PFSK-1 (cell line): Measurements from ENCODE around the gene RAPGEF5.

Experiments used
- FOXP2 ChIP-seq: optimal IDR thresholded peaks from 2 replicates; pipeline ENCODE3; 2011; ENCODE audit warnings: borderline replicate concordance, control low read depth, inconsistent platforms; ENCODE audit not compliant: insufficient read depth; ENCODE audit errors: extremely low read length, extremely low read depth
- POLR2AphosphoS5 ChIP-seq: IDR thresholded peaks from 2 replicates; pipeline ENCODE4 v1.6.1; 2012; ENCODE audit warnings: low read depth, mild to moderate bottlenecking, control low read depth, low read length, moderate library complexity
- SIN3A ChIP-seq: IDR thresholded peaks from 2 replicates; pipeline ENCODE4 v1.6.1; 2012; ENCODE audit warnings: mild to moderate bottlenecking, low read length, moderate library complexity, borderline replicate concordance; ENCODE audit not compliant: insufficient read depth
- TAF1 ChIP-seq: IDR thresholded peaks from 2 replicates; pipeline ENCODE4 v1.6.1; 2012; ENCODE audit warnings: low read length, control low read depth, borderline replicate concordance; ENCODE audit not compliant: insufficient read depth
- TF ChIP-seq, protein P1 (sequence below), 2 experiments: IDR thresholded peaks; 2 replicates each; pipeline versions ENCODE4 v1.6.1 to v1.8.0; 2011 to 2012; ENCODE audit warnings: low read depth in 2 of 2, low read length in 2 of 2, control low read depth in 1 of 2, inconsistent platforms in 1 of 2, mild to moderate bottlenecking in 1 of 2, moderate library complexity in 1 of 2; ENCODE audit not compliant: insufficient read depth in 1 of 2

Gene RAPGEF5

DNA sequence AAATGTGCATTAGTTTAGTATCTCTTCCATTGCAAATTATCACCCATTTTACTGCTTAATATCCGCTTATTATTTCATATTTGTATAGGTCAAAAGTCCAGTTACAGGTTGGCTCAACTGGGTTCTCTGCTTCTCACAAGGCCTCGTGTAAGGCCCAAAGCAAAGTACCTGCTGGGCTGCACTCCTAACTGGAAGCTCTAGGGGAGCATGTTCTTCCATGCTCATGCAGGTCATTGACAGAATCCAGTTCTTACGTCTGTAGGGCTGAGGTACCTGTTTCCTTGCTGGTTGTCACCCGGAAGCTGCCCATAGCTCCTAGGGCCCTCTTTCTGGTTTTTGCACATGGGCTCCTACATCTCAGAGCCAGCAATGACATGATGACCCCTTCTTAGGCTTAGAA, 79.6 kb downstream of the RAPGEF5 start:
- TF ChIP-seq POLR2AphosphoS5 (no peak), FOXP2 (no peak), TAF1 (no peak), SIN3A (no peak)
- TF ChIP-seq, protein P1, sequence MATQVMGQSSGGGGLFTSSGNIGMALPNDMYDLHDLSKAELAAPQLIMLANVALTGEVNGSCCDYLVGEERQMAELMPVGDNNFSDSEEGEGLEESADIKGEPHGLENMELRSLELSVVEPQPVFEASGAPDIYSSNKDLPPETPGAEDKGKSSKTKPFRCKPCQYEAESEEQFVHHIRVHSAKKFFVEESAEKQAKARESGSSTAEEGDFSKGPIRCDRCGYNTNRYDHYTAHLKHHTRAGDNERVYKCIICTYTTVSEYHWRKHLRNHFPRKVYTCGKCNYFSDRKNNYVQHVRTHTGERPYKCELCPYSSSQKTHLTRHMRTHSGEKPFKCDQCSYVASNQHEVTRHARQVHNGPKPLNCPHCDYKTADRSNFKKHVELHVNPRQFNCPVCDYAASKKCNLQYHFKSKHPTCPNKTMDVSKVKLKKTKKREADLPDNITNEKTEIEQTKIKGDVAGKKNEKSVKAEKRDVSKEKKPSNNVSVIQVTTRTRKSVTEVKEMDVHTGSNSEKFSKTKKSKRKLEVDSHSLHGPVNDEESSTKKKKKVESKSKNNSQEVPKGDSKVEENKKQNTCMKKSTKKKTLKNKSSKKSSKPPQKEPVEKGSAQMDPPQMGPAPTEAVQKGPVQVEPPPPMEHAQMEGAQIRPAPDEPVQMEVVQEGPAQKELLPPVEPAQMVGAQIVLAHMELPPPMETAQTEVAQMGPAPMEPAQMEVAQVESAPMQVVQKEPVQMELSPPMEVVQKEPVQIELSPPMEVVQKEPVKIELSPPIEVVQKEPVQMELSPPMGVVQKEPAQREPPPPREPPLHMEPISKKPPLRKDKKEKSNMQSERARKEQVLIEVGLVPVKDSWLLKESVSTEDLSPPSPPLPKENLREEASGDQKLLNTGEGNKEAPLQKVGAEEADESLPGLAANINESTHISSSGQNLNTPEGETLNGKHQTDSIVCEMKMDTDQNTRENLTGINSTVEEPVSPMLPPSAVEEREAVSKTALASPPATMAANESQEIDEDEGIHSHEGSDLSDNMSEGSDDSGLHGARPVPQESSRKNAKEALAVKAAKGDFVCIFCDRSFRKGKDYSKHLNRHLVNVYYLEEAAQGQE (IDR thresholded peaks at IDR 0.05; ENCODE audit: insufficient read depth in 1 of 2, low read depth in 2 of 2, low read length in 2 of 2) = no peak

DNA sequence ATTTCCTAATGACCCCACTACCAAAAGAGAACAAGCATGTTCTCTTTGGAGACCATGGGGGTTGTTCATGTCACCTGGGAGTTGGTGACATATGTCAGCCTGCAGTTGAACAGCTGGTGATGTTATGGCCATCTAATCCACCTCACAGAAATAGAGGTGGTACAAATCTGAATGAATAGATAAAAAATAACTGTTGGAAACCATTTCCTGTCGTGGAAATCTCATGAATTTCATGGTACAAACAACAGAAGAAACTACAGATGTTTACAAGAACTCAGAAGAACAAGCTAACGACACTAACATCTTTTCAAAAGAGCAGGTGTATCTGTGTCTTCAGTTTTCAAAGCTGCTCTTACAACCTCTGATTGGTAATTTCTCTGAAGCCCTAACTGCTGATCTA, 81.3 kb downstream of the RAPGEF5 start:
- TF ChIP-seq FOXP2 (no peak), SIN3A (no peak), TAF1 (no peak), POLR2AphosphoS5 (no peak)
- TF ChIP-seq, protein P1 (IDR thresholded peaks at IDR 0.05; ENCODE audit: insufficient read depth in 1 of 2, low read depth in 2 of 2, low read length in 2 of 2) = no peak

DNA sequence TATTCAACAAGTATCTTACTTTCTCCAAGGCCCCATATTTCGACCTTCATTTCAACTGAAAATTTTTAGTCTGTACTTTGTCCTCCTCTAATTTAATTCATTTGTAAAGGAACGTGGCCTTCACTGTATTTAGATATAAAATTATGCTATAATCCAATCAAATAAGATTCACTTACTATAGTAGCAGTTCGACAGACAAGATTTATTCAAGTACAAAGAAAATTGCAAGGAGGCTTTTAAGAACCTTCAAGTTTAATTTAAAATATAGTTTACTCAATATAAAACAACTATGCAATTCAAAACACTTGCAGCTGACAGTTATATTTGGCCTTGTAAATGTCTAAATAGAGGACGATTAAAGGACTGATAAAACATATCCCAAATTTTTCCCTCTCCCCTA, 85.6 kb downstream of the RAPGEF5 start:
- no peak for TF ChIP-seq SIN3A
- TF ChIP-seq FOXP2 = no peak
- no peak for TF ChIP-seq POLR2AphosphoS5
- no peak for TF ChIP-seq TAF1
- TF ChIP-seq, protein P1 (IDR thresholded peaks at IDR 0.05; ENCODE audit: insufficient read depth in 1 of 2, low read depth in 2 of 2, low read length in 2 of 2) = no peak

DNA sequence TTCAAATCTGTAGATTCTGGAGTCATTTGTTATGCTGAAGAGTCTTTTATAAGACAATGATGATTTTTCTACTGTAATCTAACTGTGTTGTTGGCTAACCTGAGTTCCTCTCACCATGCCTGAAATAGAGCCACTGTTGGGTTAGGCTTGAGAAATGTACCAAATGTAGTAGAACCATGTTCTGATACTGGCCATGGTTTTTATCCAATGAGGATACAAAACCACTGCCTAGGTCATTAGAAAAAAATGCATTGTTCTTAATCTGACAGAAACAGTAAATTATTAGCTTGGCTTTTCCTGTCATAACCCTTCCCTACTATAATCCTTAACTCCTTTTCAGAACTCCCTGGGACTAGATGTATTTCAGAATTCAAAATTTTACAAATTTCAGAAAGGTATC, 86.6 kb downstream of the RAPGEF5 start:
- no peak for TF ChIP-seq SIN3A
- TF ChIP-seq FOXP2 = no peak
- TF ChIP-seq, protein P1 (IDR thresholded peaks at IDR 0.05; ENCODE audit: insufficient read depth in 1 of 2, low read depth in 2 of 2, low read length in 2 of 2) = no peak
- TF ChIP-seq POLR2AphosphoS5 = no peak
- no peak for TF ChIP-seq TAF1

DNA sequence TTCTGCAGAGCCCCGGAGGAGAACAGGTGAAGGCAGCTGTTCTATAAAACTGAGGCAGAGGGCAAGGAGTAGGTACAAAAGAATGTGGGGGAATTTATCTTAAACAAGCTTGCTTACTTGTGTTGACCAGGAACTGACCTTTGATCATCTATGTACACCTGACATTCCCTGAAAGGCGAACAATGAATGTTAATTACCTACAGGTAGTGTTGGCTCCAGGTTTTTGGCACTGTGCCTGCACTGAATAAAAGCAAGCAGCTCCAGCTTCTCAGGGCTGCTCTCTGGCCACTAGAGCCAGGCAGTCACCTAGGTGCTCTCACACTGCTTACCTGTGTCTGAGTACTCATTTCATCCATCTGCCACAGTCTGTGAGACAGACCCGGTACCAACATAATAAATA, 87.0 kb downstream of the RAPGEF5 start:
- TF ChIP-seq FOXP2 (no peak), POLR2AphosphoS5 (no peak), SIN3A (no peak), TAF1 (no peak)
- TF ChIP-seq, protein P1 (IDR thresholded peaks at IDR 0.05; ENCODE audit: insufficient read depth in 1 of 2, low read depth in 2 of 2, low read length in 2 of 2) = no peak
